NB4 (cell line): ENCODE measurements around the gene DOCK9.

ENCODE experiments used
- CTCF ChIP-seq: IDR thresholded peaks from one replicate; pipeline ENCODE4 v1.5.1; 2012; ENCODE audit warnings: low read depth, low read length
- POLR2A ChIP-seq: IDR thresholded peaks from 2 replicates; pipeline ENCODE4 v1.6.1; 2011; ENCODE audit warnings: mild to moderate bottlenecking; ENCODE audit not compliant: insufficient read length; ENCODE audit errors: extremely low read depth
- TF ChIP-seq, protein P1 (sequence below): IDR thresholded peaks from 2 replicates; pipeline ENCODE4 v1.6.1; 2011; ENCODE audit warnings: low read depth, low read length

- TF ChIP-seq CTCF (no peak), POLR2A (no peak)
- TF ChIP-seq, protein P1, sequence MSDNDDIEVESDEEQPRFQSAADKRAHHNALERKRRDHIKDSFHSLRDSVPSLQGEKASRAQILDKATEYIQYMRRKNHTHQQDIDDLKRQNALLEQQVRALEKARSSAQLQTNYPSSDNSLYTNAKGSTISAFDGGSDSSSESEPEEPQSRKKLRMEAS: no peak
Observed at GRCh38 chr13:99027260-99027659, 49.4 kb upstream of the DOCK9 start.
